ENCODE results near the gene TSFM.

DNA sequence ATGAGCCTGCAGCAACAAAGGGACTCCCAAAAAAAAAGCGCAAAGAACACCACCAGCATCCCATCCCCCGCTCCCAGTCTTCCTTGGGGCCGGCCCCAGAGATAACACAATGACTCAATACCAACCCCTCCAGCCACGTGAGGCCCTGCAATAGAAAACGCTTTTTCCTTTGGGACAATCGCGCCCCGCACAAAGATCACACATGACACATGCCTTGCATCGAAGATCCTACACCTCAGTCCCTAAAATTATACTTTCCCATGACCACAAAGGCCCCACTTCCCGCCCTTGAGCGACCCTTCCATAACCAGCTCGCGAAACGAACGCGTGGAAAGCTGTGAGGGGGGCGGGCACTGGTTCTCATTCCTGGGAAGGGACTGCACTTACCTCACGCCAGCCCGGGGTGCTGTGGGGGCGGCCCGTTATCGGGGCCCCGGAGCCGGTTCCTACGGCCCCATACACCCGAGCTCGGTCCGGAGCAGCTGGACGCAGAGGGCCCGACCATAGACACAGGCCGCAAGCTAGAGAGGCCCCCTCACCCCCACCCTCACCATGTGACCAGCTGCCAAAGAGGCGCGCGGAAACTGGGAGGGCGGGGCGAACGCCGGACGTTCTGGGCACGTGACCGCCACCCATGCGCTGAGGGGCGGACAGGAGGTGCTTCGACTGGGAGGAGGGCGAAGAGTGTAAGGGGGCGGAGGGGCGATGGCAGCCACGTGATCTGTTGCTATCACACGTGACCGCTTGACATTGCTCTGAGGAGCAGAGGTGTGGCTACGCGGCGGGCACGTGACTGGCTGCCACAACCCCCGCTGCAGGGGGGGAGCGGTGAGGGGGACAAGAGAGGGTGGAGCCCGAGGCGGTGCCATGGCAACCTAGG, 30.6 kb upstream of the TSFM start, which contains the start of gene CDK4:
- TF ChIP-seq ZFP3 (CRISPR knock-in tag; IDR thresholded peaks at IDR 0.05) = peak; percentile 6; the same call in 1 of the 2 replicates
- TF ChIP-seq, protein P1, sequence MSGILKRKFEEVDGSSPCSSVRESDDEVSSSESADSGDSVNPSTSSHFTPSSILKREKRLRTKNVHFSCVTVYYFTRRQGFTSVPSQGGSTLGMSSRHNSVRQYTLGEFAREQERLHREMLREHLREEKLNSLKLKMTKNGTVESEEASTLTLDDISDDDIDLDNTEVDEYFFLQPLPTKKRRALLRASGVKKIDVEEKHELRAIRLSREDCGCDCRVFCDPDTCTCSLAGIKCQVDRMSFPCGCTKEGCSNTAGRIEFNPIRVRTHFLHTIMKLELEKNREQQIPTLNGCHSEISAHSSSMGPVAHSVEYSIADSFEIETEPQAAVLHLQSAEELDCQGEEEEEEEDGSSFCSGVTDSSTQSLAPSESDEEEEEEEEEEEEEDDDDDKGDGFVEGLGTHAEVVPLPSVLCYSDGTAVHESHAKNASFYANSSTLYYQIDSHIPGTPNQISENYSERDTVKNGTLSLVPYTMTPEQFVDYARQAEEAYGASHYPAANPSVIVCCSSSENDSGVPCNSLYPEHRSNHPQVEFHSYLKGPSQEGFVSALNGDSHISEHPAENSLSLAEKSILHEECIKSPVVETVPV (CRISPR knock-in tag; IDR thresholded peaks at IDR 0.05) = no peak

All from SK-N-SH treated with all-trans-retinoic acid at 6 μM for 48 hours (cell line).